ENCODE measurements around the gene GTPBP2. TPM values are rescaled to one million over a fixed set of nuclear protein-coding genes. Genes with fewer than 3 reads are reported as not detected.

GTPBP2 gene
- total RNA-seq, 2 experiments from 2014 or later = 94.3 to 99.4 TPM

GRCh38 chr6:43570876-43571441, 58.1 kb downstream of the GTPBP2 start:
- ATAC-seq = no peak
- no peak for DNase-seq
- Mint-ChIP-seq H3K36me3 (ENCODE audit: low read depth) (peaks cover 47% of the 10 kb centered on the region), H3K27me3 (ENCODE audit: low read depth) (no peaks in the 10 kb centered on the region), H3K4me1 (ENCODE audit: low read depth) (peaks cover 23% of the 10 kb centered on the region), H3K4me3 (no peak overlapping the region), H3K27ac (peak overlapping the region; percentile 36), H3K9me3 (ENCODE audit: insufficient read depth) (no peaks in the 10 kb centered on the region)
- POLR2A ChIA-PET = interaction anchor here (0.9 to 1.0 kb wide), 2 partner anchors 14 to 50 kb away, joined by 3 to 4 read pairs; no protein-coding TSS in a partner anchor
- CTCF ChIA-PET = interaction anchor here (1.2 to 1.6 kb wide), 2 partner anchors 8 to 37 kb away, joined by 4 to 6 read pairs; no protein-coding TSS in a partner anchor

Other genes starting within 250 kb of the GTPBP2 start
- 10 to 100 TPM; 38.8 to 39.8 TPM for gene ABCC10, start 201.7 kb downstream of the GTPBP2 start, total RNA-seq
- not detected for gene DLK2, start 173.7 kb downstream of the GTPBP2 start, total RNA-seq
- 10 to 100 TPM; 34.7 to 35.5 TPM for gene TJAP1, start 151.7 kb downstream of the GTPBP2 start, total RNA-seq
- under 1 TPM; 0.26 to 0.55 TPM for gene LRRC73, start 118.9 kb downstream of the GTPBP2 start, total RNA-seq
- gene YIPF3, start 112.3 kb downstream of the GTPBP2 start, total RNA-seq = 10 to 100 TPM; 55.6 to 59.0 TPM
- gene POLR1C, start 112.2 kb downstream of the GTPBP2 start, total RNA-seq = 10 to 100 TPM; 34.7 to 35.4 TPM
- 10 to 100 TPM; 57.6 to 62.1 TPM for gene XPO5, start 53.2 kb downstream of the GTPBP2 start, total RNA-seq
- 10 to 100 TPM; 73.1 to 75.2 TPM for gene POLH, start 53.1 kb downstream of the GTPBP2 start, total RNA-seq
- 10 to 100 TPM; 44.2 to 44.6 TPM for gene MAD2L1BP, start 6.6 kb upstream of the GTPBP2 start, total RNA-seq
- not detected for gene RSPH9, start 15.8 kb upstream of the GTPBP2 start, total RNA-seq
- 10 to 100 TPM; 38.7 to 43.2 TPM for gene MRPS18A, start 58.5 kb upstream of the GTPBP2 start, total RNA-seq
- 10 to 100 TPM; 37.9 to 39.3 TPM for gene VEGFA, start 140.9 kb upstream of the GTPBP2 start, total RNA-seq